Activated CD4-positive, alpha-beta T cell treated with anti-CD3 and anti-CD28 coated beads for 1 hour (primary cell): ENCODE data around the gene SYNDIG1.

Experiments used
- DNase-seq: peaks from one replicate; pipeline ENCODE4 v3.0.0-alpha.2; 2020

Gene SYNDIG1

GRCh38 chr20:24574307-24574706 lies 104.9 kb downstream of the SYNDIG1 start:
- DNase-seq = no peak

- no peak for DNase-seq
Observed at GRCh38 chr20:24574797-24575196, 105.4 kb downstream of the SYNDIG1 start.

- no peak for DNase-seq
Observed at GRCh38 chr20:24575811-24576210, 106.4 kb downstream of the SYNDIG1 start.

- DNase-seq = no peak
Observed at GRCh38 chr20:24576447-24576846, 107.0 kb downstream of the SYNDIG1 start.

- no peak for DNase-seq
Observed at GRCh38 chr20:24577271-24577909, 108.0 kb downstream of the SYNDIG1 start.

- no peak for DNase-seq
Observed at GRCh38 chr20:24578567-24579415, 109.4 kb downstream of the SYNDIG1 start.

- DNase-seq = no peak
Observed at GRCh38 chr20:24579475-24579874, 110.0 kb downstream of the SYNDIG1 start.

- no peak for DNase-seq
Observed at GRCh38 chr20:24580006-24580405, 110.6 kb downstream of the SYNDIG1 start.

- DNase-seq = no peak
Observed at GRCh38 chr20:24580855-24581254, 111.4 kb downstream of the SYNDIG1 start.

GRCh38 chr20:24581443-24582170 lies 112.2 kb downstream of the SYNDIG1 start:
- no peak for DNase-seq

- DNase-seq = no peak
Observed at GRCh38 chr20:24582373-24583168, 113.1 kb downstream of the SYNDIG1 start.

GRCh38 chr20:24583169-24583792 lies 113.9 kb downstream of the SYNDIG1 start:
- no peak for DNase-seq

GRCh38 chr20:24584078-24584477 lies 114.6 kb downstream of the SYNDIG1 start:
- DNase-seq = no peak

- no peak for DNase-seq
Observed at GRCh38 chr20:24584538-24585356, 115.3 kb downstream of the SYNDIG1 start.

GRCh38 chr20:24585796-24586522 lies 116.5 kb downstream of the SYNDIG1 start:
- DNase-seq = no peak

- DNase-seq = no peak
Observed at GRCh38 chr20:24586523-24586840, 117.1 kb downstream of the SYNDIG1 start.

GRCh38 chr20:24587384-24588046 lies 118.1 kb downstream of the SYNDIG1 start:
- no peak for DNase-seq

- no peak for DNase-seq
Observed at GRCh38 chr20:24588047-24588635, 118.7 kb downstream of the SYNDIG1 start.

GRCh38 chr20:24588725-24589340 lies 119.4 kb downstream of the SYNDIG1 start:
- DNase-seq = no peak
